GM23338 (cell line): ENCODE measurements around the gene SIDT1. TPM values are rescaled to one million over a fixed set of nuclear protein-coding genes. Genes with fewer than 3 reads are reported as not detected.

ENCODE experiments used
- ATAC-seq: fragments of 200-7000 bp; cut with Tn5 transposase; 3 replicates; pipeline ENCODE4 v1.9.1; 2020
- DNase-seq: peaks from one replicate; pipeline ENCODE4 v3.0.0-alpha.2; 2015; ENCODE audit warnings: low spot score
- H2AFZ ChIP-seq: fragments of 200-600 bp; sonication (generic); 2 replicates; pipeline ENCODE4 v1.8.0; 2016; ENCODE audit warnings: antibody characterized with exemption, mild to moderate bottlenecking, moderate library complexity
- H3F3A ChIP-seq: fragments of 200-600 bp; sonication (generic); replicated peaks from 2 replicates; pipeline ENCODE4 v1.8.0; 2017; ENCODE audit warnings: antibody characterized with exemption, mixed run types, low read depth
- H3K27ac ChIP-seq: fragments of 200-600 bp; sonication (generic); 2 replicates; pipeline ENCODE4 v1.6.1; 2016; ENCODE audit warnings: low read depth
- H3K27me3 ChIP-seq: fragments of 200-600 bp; sonication (generic); 2 replicates; pipeline ENCODE4 v1.8.0; 2016; ENCODE audit warnings: mild to moderate bottlenecking, mixed run types, moderate library complexity; ENCODE audit not compliant: insufficient read depth
- H3K36me3 ChIP-seq: fragments of 200-600 bp; sonication (generic); 2 replicates; pipeline ENCODE4 v1.8.0; 2016; ENCODE audit warnings: mild to moderate bottlenecking; ENCODE audit not compliant: insufficient read depth
- H3K4me1 ChIP-seq: fragments of 200-600 bp; sonication (generic); 2 replicates; pipeline ENCODE4 v1.8.0; 2016; ENCODE audit warnings: mild to moderate bottlenecking, moderate library complexity; ENCODE audit not compliant: insufficient read depth
- H3K4me2 ChIP-seq: fragments of 200-600 bp; sonication (generic); 2 replicates; pipeline ENCODE4 v1.7.1; 2017; ENCODE audit warnings: mixed run types
- H3K4me3 ChIP-seq: fragments of 200-600 bp; sonication (generic); 2 replicates; pipeline ENCODE4 v1.6.1; 2016; ENCODE audit warnings: mixed run types
- H3K79me2 ChIP-seq: fragments of 200-600 bp; sonication (generic); replicated peaks from 2 replicates; pipeline ENCODE4 v1.8.0; 2017; ENCODE audit warnings: mild to moderate bottlenecking; ENCODE audit not compliant: insufficient read depth
- H3K9me2 ChIP-seq: fragments of 200-600 bp; sonication (generic); 2 replicates; pipeline ENCODE4 v1.8.0; 2017; ENCODE audit not compliant: insufficient read depth
- H4K20me1 ChIP-seq: fragments of 200-600 bp; sonication (generic); replicated peaks from 2 replicates; pipeline ENCODE4 v1.8.0; 2017; ENCODE audit warnings: mild to moderate bottlenecking; ENCODE audit not compliant: insufficient read depth
- H3K27ac Mint-ChIP-seq: 2 replicates; pipeline ENCODE4 v1.8.0; 2020; ENCODE audit warnings: inconsistent platforms, mild to moderate bottlenecking, moderate library complexity, mixed read lengths
- H3K27me3 Mint-ChIP-seq: 3 replicates; pipeline ENCODE4 v1.8.0; 2022; ENCODE audit warnings: low read depth, mild to moderate bottlenecking, moderate library complexity, mixed read lengths, inconsistent platforms; ENCODE audit not compliant: insufficient read depth, poor library complexity
- H3K36me3 Mint-ChIP-seq: 3 replicates; pipeline ENCODE4 v1.8.0; 2021; ENCODE audit warnings: low read depth, mild to moderate bottlenecking, inconsistent platforms, moderate library complexity, mixed read lengths
- H3K4me1 Mint-ChIP-seq: 3 replicates; pipeline ENCODE4 v1.8.0; 2020; ENCODE audit warnings: mild to moderate bottlenecking, inconsistent platforms, mixed read lengths
- H3K4me3 Mint-ChIP-seq: 3 replicates; pipeline ENCODE4 v1.8.0; 2021; ENCODE audit warnings: moderate library complexity, mild to moderate bottlenecking, inconsistent platforms, mixed read lengths
- H3K9me3 Mint-ChIP-seq: 3 replicates; pipeline ENCODE4 v1.8.0; 2020; ENCODE audit warnings: moderate library complexity, mild to moderate bottlenecking, inconsistent platforms, mixed read lengths
- EZH2 ChIP-seq: fragments of 200-600 bp; sonication (generic); IDR thresholded peaks from one replicate; pipeline ENCODE4 v1.8.0; 2017; ENCODE audit warnings: antibody characterized with exemption, mild to moderate bottlenecking, low read depth; ENCODE audit not compliant: unreplicated experiment
- EZH2phosphoT487 ChIP-seq: fragments of 200-600 bp; sonication (generic); IDR thresholded peaks from one replicate; pipeline ENCODE4 v1.8.1; 2018; ENCODE audit warnings: antibody characterized with exemption; ENCODE audit not compliant: unreplicated experiment
- JUNB ChIP-seq: IDR thresholded peaks from one replicate; pipeline ENCODE4 v1.6.1; 2016; ENCODE audit warnings: antibody characterized with exemption; ENCODE audit not compliant: unreplicated experiment
- REST ChIP-seq: IDR thresholded peaks from one replicate; pipeline ENCODE4 v1.6.1; 2018; ENCODE audit warnings: antibody characterized with exemption; ENCODE audit not compliant: unreplicated experiment
- STAT1 ChIP-seq: IDR thresholded peaks from one replicate; pipeline ENCODE4 v1.6.1; 2016; ENCODE audit warnings: antibody characterized with exemption; ENCODE audit not compliant: unreplicated experiment
- ZNF331 ChIP-seq: fragments of 250-450 bp; sonication (Bioruptor Pico); IDR thresholded peaks from 2 replicates; pipeline ENCODE4 v1.5.0; 2020; ENCODE audit warnings: low read depth, mild to moderate bottlenecking, moderate library complexity
- ZNF462 ChIP-seq: fragments of 250-450 bp; sonication (Bioruptor Pico); IDR thresholded peaks from 2 replicates; pipeline ENCODE4 v1.5.0; 2020; ENCODE audit warnings: mild to moderate bottlenecking, moderate library complexity
- polyA plus RNA-seq: library from polyadenylated mRNA; unstranded; fragments of >200 nt; fragmentation: Nextera tagmentation; extraction: Ambion mirVana; gene quantifications from 2 replicates; pipeline ENCODE4 v1.2.1, GENCODE V29; 2016
- total RNA-seq: library from RNA; depleted of rRNA; stranded (reverse); fragments of >200 nt; shearing (Covaris generic); gene quantifications from 2 replicates; pipeline ENCODE4 v1.2.3, GENCODE V29; 2014

SIDT1 gene
- total and polyA plus RNA-seq, 2 experiments from 2014 or later: 0.10 TPM; not detected in 1

- H3K4me1 ChIP-seq: peaks cover 7% of the 10 kb centered on the region; the same call in 1 of the 2 replicates
- no peak for DNase-seq
- H3K9me3 Mint-ChIP-seq: no peaks in the 10 kb centered on the region; the same call in 1 of the 3 replicates
- no peak overlapping the region for H3K4me2 ChIP-seq
- no peaks in the 10 kb centered on the region for H3K79me2 ChIP-seq
- no peaks in the 10 kb centered on the region for H3K36me3 ChIP-seq
- ATAC-seq: no peak
- H4K20me1 ChIP-seq: no peaks in the 10 kb centered on the region
- H3K27ac Mint-ChIP-seq: no peak overlapping the region
- H3K9me2 ChIP-seq: no peaks in the 10 kb centered on the region
- no peak overlapping the region for H3K4me3 Mint-ChIP-seq
- peaks cover 10% of the 10 kb centered on the region; the same call in 1 of the 3 replicates for H3K4me1 Mint-ChIP-seq
- peaks cover 42% of the 10 kb centered on the region for H3K27me3 ChIP-seq
- H3K27ac ChIP-seq: no peak overlapping the region
- H3F3A ChIP-seq: no peaks in the 10 kb centered on the region
- no peaks in the 10 kb centered on the region for H3K36me3 Mint-ChIP-seq
- peaks cover 34% of the 10 kb centered on the region for H3K27me3 Mint-ChIP-seq
- TF ChIP-seq ZNF462 (no peak), JUNB (no peak)
- H2AFZ ChIP-seq: no peak overlapping the region
- no peak overlapping the region for H3K4me3 ChIP-seq
These were observed 4.3 kb downstream of the SIDT1 start for GRCh38 chr3:113536627-113537101.

GRCh38 chr3:113537155-113537554 lies 4.8 kb downstream of the SIDT1 start:
- no peak for DNase-seq
- no peak for ATAC-seq
- Histone ChIP-seq H3K4me2 (no peak overlapping the region), H4K20me1 (no peaks in the 10 kb centered on the region), H3F3A (no peaks in the 10 kb centered on the region), H3K4me3 (no peak overlapping the region), H3K9me2 (no peaks in the 10 kb centered on the region), H3K4me1 (peaks cover 7% of the 10 kb centered on the region; the same call in 1 of the 2 replicates), H3K27ac (no peak overlapping the region), H3K79me2 (no peaks in the 10 kb centered on the region), H3K27me3 (peaks cover 37% of the 10 kb centered on the region), H2AFZ (no peak overlapping the region), H3K36me3 (no peaks in the 10 kb centered on the region)
- Mint-ChIP-seq H3K4me3 (no peak overlapping the region), H3K27me3 (peaks cover 30% of the 10 kb centered on the region), H3K27ac (no peak overlapping the region), H3K9me3 (no peaks in the 10 kb centered on the region; the same call in 1 of the 3 replicates), H3K36me3 (no peaks in the 10 kb centered on the region), H3K4me1 (peaks cover 7% of the 10 kb centered on the region; the same call in 1 of the 3 replicates)
- no peak for TF ChIP-seq EZH2phosphoT487
- TF ChIP-seq REST: no peak
- no peak for TF ChIP-seq STAT1
- no peak for TF ChIP-seq ZNF331 (CRISPR knock-in tag)
- no peak for TF ChIP-seq EZH2
